Immature natural killer cell (primary cell): Measurements from ENCODE around the gene AANAT. TPM values are rescaled to one million over a fixed set of nuclear protein-coding genes. Genes with fewer than 3 reads are reported as not detected.

Experiments
- DNase-seq, 3 donors: peaks; one replicate each; pipeline ENCODE4 v3.0.0; 2022; ENCODE audit warnings: mixed read lengths in 1 of 3
- H3K27ac Mint-ChIP-seq, 6 donors: one replicate each; pipeline ENCODE4 v1.8.0; 2020; ENCODE audit warnings: mixed read lengths in 6 of 6, mild to moderate bottlenecking in 5 of 6, inconsistent platforms in 4 of 6, moderate library complexity in 3 of 6
- H3K27me3 Mint-ChIP-seq, 3 donors: one replicate each; pipeline ENCODE4 v1.8.0; 2020 to 2021; ENCODE audit warnings: low read depth in 3 of 3, mild to moderate bottlenecking in 3 of 3, mixed read lengths in 3 of 3, moderate library complexity in 3 of 3, inconsistent platforms in 1 of 3
- H3K36me3 Mint-ChIP-seq, 3 donors: one replicate each; pipeline ENCODE4 v1.8.0; 2020; ENCODE audit warnings: mixed read lengths in 3 of 3, inconsistent platforms in 2 of 3, mild to moderate bottlenecking in 2 of 3
- H3K4me1 Mint-ChIP-seq, 2 donors: one replicate each; pipeline ENCODE4 v1.8.0; 2020; ENCODE audit warnings: inconsistent platforms in 2 of 2, mild to moderate bottlenecking in 2 of 2, mixed read lengths in 2 of 2, moderate library complexity in 1 of 2
- H3K4me3 Mint-ChIP-seq, 5 donors: one replicate each; pipeline ENCODE4 v1.8.0; 2020; ENCODE audit warnings: mild to moderate bottlenecking in 5 of 5, mixed read lengths in 5 of 5, inconsistent platforms in 3 of 5, moderate library complexity in 3 of 5
- H3K9me3 Mint-ChIP-seq, 6 donors: one replicate each; pipeline ENCODE4 v1.8.0; 2020; ENCODE audit warnings: mild to moderate bottlenecking in 6 of 6, mixed read lengths in 6 of 6, inconsistent platforms in 4 of 6, moderate library complexity in 3 of 6
- polyA plus RNA-seq, 3 donors: library from polyadenylated mRNA; unstranded; fragments of 300-500 nt; fragmentation: Illumina TruSeq; gene quantifications; one replicate each; pipeline ENCODE4 v1.2.3, GENCODE V29; 2021

Gene AANAT
- polyA plus RNA-seq, 3 donors from 2014 or later, result 0.34 TPM; not detected in 2

GRCh38 chr17:76466775-76467130 is 650 bp upstream of the AANAT start:
- H3K4me1 Mint-ChIP-seq, result peaks cover 4 to 7% of the 10 kb centered on the region in 2 donors
- H3K27ac Mint-ChIP-seq, result peak overlapping the region in 3 of 6 donors; percentile 40 to 61 (median 45)
- H3K9me3 Mint-ChIP-seq, result no peaks in the 10 kb centered on the region
- H3K27me3 Mint-ChIP-seq, result peaks cover 0 to 12% (median 1%) of the 10 kb centered on the region in 3 donors
- H3K4me3 Mint-ChIP-seq, result no peak overlapping the region
- H3K36me3 Mint-ChIP-seq, result peaks cover 0 to 7% (median 3%) of the 10 kb centered on the region in 3 donors
- DNase-seq, result no peak

- H3K27ac Mint-ChIP-seq, result peak overlapping the region in 5 of 6 donors; percentile 20 to 55 (median 37)
- peaks cover 0 to 6% (median 1%) of the 10 kb centered on the region in 3 donors for H3K27me3 Mint-ChIP-seq
- peaks cover 4 to 7% of the 10 kb centered on the region in 2 donors for H3K4me1 Mint-ChIP-seq
Observed at GRCh38 chr17:76467809-76468633, 618 bp downstream of the AANAT start.

GRCh38 chr17:76468634-76469010 is 1.2 kb downstream of the AANAT start:
- no peak for DNase-seq
- Mint-ChIP-seq H3K9me3 (no peaks in the 10 kb centered on the region), H3K4me1 (peaks cover 4 to 7% of the 10 kb centered on the region in 2 donors), H3K27ac (peak overlapping the region in 1 of 6 donors; percentile 55), H3K36me3 (peaks cover 0 to 8% (median 3%) of the 10 kb centered on the region in 3 donors), H3K4me3 (no peak overlapping the region), H3K27me3 (peaks cover 0 to 6% (median 1%) of the 10 kb centered on the region in 3 donors)

More at GRCh38 chr17:76467809-76468633, 618 bp downstream of the AANAT start:
- no peak for DNase-seq
- Mint-ChIP-seq H3K4me3 (no peak overlapping the region), H3K36me3 (peaks cover 0 to 8% (median 3%) of the 10 kb centered on the region in 3 donors), H3K9me3 (no peaks in the 10 kb centered on the region)

- H3K36me3 Mint-ChIP-seq, result peaks cover 0 to 8% (median 3%) of the 10 kb centered on the region in 3 donors
- no peaks in the 10 kb centered on the region for H3K9me3 Mint-ChIP-seq
- H3K27me3 Mint-ChIP-seq, result peaks cover 0 to 6% (median 1%) of the 10 kb centered on the region in 3 donors
- peaks cover 4 to 7% of the 10 kb centered on the region in 2 donors for H3K4me1 Mint-ChIP-seq
- H3K4me3 Mint-ChIP-seq, result no peak overlapping the region
- H3K27ac Mint-ChIP-seq, result peak overlapping the region in 1 of 6 donors; percentile 22
- DNase-seq, result no peak
Observed at GRCh38 chr17:76469076-76469990, 1.9 kb downstream of the AANAT start.

- Mint-ChIP-seq H3K27ac (peak overlapping the region in 2 of 6 donors; percentile 45 to 66), H3K4me1 (peaks cover 4 to 7% of the 10 kb centered on the region in 2 donors), H3K36me3 (peaks cover 0 to 13% (median 4%) of the 10 kb centered on the region in 3 donors), H3K9me3 (no peaks in the 10 kb centered on the region), H3K27me3 (peaks cover 0 to 6% (median 1%) of the 10 kb centered on the region in 3 donors), H3K4me3 (no peak overlapping the region)
- DNase-seq, result no peak
Observed at GRCh38 chr17:76469991-76470739, 2.8 kb downstream of the AANAT start.

GRCh38 chr17:76471498-76472257 is 4.3 kb downstream of the AANAT start:
- H3K27ac Mint-ChIP-seq, result peak overlapping the region in 2 of 6 donors; percentile 71 to 78
- DNase-seq, result no peak
- H3K4me1 Mint-ChIP-seq, result no peaks in the 10 kb centered on the region
- no peaks in the 10 kb centered on the region for H3K9me3 Mint-ChIP-seq
- peaks cover 0 to 2% (median 1%) of the 10 kb centered on the region in 3 donors for H3K27me3 Mint-ChIP-seq
- H3K4me3 Mint-ChIP-seq, result no peak overlapping the region
- peaks cover 3 to 17% (median 7%) of the 10 kb centered on the region in 3 donors for H3K36me3 Mint-ChIP-seq

- H3K4me3 Mint-ChIP-seq, result no peak overlapping the region
- DNase-seq, result no peak
- H3K27ac Mint-ChIP-seq, result no peak overlapping the region
- no peaks in the 10 kb centered on the region for H3K9me3 Mint-ChIP-seq
- H3K36me3 Mint-ChIP-seq, result peaks cover 3 to 17% (median 7%) of the 10 kb centered on the region in 3 donors
- H3K4me1 Mint-ChIP-seq, result no peaks in the 10 kb centered on the region
- peaks cover 0 to 2% (median 1%) of the 10 kb centered on the region in 3 donors for H3K27me3 Mint-ChIP-seq
Observed at GRCh38 chr17:76472258-76472645, 4.8 kb downstream of the AANAT start.

- DNase-seq, result no peak
- peaks cover 3 to 17% (median 7%) of the 10 kb centered on the region in 3 donors for H3K36me3 Mint-ChIP-seq
- H3K4me1 Mint-ChIP-seq, result no peaks in the 10 kb centered on the region
- no peak overlapping the region for H3K4me3 Mint-ChIP-seq
- H3K27me3 Mint-ChIP-seq, result peaks cover 0 to 3% (median 2%) of the 10 kb centered on the region in 3 donors
- H3K9me3 Mint-ChIP-seq, result no peaks in the 10 kb centered on the region
- peak overlapping the region in 3 of 6 donors; percentile 5 to 50 (median 43) for H3K27ac Mint-ChIP-seq
Observed at GRCh38 chr17:76472726-76473125, 5.3 kb downstream of the AANAT start.

- H3K4me1 Mint-ChIP-seq, result no peaks in the 10 kb centered on the region
- H3K36me3 Mint-ChIP-seq, result peaks cover 9 to 23% (median 12%) of the 10 kb centered on the region in 3 donors
- no peak overlapping the region for H3K4me3 Mint-ChIP-seq
- no peak for DNase-seq
- peak overlapping the region in 2 of 6 donors; percentile 43 to 48 for H3K27ac Mint-ChIP-seq
- H3K9me3 Mint-ChIP-seq, result no peaks in the 10 kb centered on the region
- peaks cover 2 to 7% (median 3%) of the 10 kb centered on the region in 3 donors for H3K27me3 Mint-ChIP-seq
Observed at GRCh38 chr17:76473541-76473985, 6.2 kb downstream of the AANAT start.

- DNase-seq, result no peak
- Mint-ChIP-seq H3K4me1 (no peaks in the 10 kb centered on the region), H3K27ac (no peak overlapping the region), H3K36me3 (peaks cover 9 to 23% (median 12%) of the 10 kb centered on the region in 3 donors), H3K4me3 (no peak overlapping the region), H3K27me3 (peaks cover 2 to 7% (median 3%) of the 10 kb centered on the region in 3 donors), H3K9me3 (no peaks in the 10 kb centered on the region)
Observed at GRCh38 chr17:76474238-76474637, 6.8 kb downstream of the AANAT start.

GRCh38 chr17:76474894-76475293 is 7.5 kb downstream of the AANAT start:
- H3K27me3 Mint-ChIP-seq, result peaks cover 2 to 7% (median 3%) of the 10 kb centered on the region in 3 donors
- DNase-seq, result no peak
- peak overlapping the region in 2 of 6 donors; percentile 34 to 53 for H3K27ac Mint-ChIP-seq
- no peak overlapping the region for H3K4me3 Mint-ChIP-seq
- H3K36me3 Mint-ChIP-seq, result peaks cover 9 to 27% (median 12%) of the 10 kb centered on the region in 3 donors
- peaks cover 0 to 1% of the 10 kb centered on the region in 2 donors for H3K4me1 Mint-ChIP-seq
- no peaks in the 10 kb centered on the region for H3K9me3 Mint-ChIP-seq

- H3K36me3 Mint-ChIP-seq, result peaks cover 9 to 27% (median 12%) of the 10 kb centered on the region in 3 donors
- no peaks in the 10 kb centered on the region for H3K9me3 Mint-ChIP-seq
- peaks cover 0 to 1% of the 10 kb centered on the region in 2 donors for H3K4me1 Mint-ChIP-seq
- H3K27ac Mint-ChIP-seq, result peak overlapping the region in 5 of 6 donors; percentile 9 to 78 (median 35)
- no peak overlapping the region for H3K4me3 Mint-ChIP-seq
- H3K27me3 Mint-ChIP-seq, result peaks cover 2 to 7% (median 3%) of the 10 kb centered on the region in 3 donors
- DNase-seq, result no peak
Observed at GRCh38 chr17:76475302-76475701, 7.9 kb downstream of the AANAT start.
